Left renal pelvis (tissue), 4 donors: Measurements from ENCODE around the gene SNAPC3. TPM values are rescaled to one million over a fixed set of nuclear protein-coding genes. Genes with fewer than 3 reads are reported as not detected.
"Not testable (repeated sequence)": the region's sequence is repeated elsewhere in the genome, so short reads cannot be mapped to it uniquely, and the experiment has no call there.

Experiments used
- DNase-seq, 4 donors: peaks; one replicate each; pipeline ENCODE4 v3.0.0-alpha.2; 2013; ENCODE audit warnings: low read depth in 4 of 4, low spot score in 3 of 4
- polyA plus RNA-seq, 4 donors: library from polyadenylated mRNA; unstranded; fragments of 120-200 nt; gene quantifications; one replicate each; pipeline ENCODE4 v1.2.1, GENCODE V29; 2013; ENCODE audit not compliant: insufficient read length in 4 of 4

Gene SNAPC3
- polyA plus RNA-seq, 4 donors = 34.6 to 51.8 (median 49.2) TPM

GRCh38 chr9:15421990-15422371 is 695 bp upstream of the SNAPC3 start:
- no peak for DNase-seq

DNA sequence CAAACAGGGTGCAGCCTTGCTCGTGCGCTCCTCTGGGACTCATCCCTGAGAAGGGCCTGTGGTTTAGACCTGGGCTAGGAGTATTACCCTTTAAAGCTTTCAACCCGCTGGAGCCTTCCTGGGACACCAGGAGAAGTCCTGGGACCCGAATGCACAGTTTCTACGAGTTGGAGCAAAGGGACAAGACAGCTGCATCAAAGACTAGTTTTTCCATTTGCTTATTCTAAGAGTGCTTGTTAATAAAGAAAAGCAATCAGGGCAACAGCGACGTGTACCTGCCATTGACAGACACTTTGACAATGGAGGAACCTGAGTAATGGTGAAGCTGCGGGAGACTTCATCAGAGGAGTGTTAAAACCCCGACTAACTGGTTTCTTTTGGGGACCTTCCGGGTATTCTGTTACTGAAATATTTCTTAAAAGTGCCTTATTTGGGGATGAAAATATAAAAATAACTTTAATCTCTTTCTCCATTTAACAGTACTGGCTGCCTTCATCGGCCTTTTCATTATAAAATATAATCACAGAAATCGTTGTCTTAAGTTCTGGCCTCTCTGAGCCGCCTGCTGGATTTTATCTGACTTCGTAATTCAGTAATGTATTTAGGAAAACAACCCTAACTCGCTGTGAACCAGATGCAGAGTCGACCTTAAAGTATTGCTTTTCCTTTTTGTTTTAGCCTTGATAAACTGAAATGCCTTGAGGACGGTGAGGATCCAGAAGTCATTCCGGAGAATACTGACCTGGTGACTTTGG is 732 bp downstream of the SNAPC3 start:
- DNase-seq = no peak

DNA sequence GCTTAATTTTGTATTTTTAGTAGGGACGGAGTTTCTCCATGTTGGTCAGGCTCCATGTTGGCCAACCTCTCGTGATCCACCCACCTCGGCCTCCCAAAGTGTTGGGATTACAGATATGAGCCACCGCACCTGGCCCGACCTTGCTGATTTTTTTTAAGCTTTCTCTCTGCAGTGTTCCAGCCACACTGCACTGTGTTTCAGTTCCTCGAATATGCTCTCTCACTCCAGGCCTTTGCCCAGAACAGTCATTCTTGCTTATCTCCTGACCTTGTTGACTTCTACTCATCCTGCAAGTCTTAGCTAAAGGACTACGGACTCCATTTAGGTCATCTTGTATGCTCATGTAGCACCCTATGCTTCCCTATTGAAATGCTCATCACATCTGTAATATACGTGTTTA is 3.3 kb downstream of the SNAPC3 start:
- DNase-seq = no peak

DNA sequence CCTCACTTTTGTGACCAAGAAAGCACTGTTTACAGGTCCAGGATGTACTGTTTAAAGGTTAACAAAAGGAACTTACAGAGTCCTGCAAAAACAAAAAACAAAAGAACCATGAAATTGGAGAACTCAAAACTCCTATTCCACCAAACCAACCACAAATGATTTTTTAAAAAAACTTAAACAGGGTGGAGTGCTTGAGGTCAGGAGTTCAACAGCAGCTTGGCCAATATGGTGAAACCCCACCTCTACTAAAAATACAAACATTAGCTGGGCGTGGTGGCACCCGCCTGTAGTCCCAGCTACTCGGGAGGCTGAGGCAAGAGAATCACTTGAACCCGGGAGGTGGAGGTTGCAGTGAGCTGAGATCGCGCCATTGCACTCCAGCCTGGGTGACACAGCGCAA is 5.0 kb downstream of the SNAPC3 start:
- DNase-seq = not testable (repeated sequence)

GRCh38 chr9:15430920-15431844 is 8.5 kb downstream of the SNAPC3 start:
- DNase-seq = no peak

DNA sequence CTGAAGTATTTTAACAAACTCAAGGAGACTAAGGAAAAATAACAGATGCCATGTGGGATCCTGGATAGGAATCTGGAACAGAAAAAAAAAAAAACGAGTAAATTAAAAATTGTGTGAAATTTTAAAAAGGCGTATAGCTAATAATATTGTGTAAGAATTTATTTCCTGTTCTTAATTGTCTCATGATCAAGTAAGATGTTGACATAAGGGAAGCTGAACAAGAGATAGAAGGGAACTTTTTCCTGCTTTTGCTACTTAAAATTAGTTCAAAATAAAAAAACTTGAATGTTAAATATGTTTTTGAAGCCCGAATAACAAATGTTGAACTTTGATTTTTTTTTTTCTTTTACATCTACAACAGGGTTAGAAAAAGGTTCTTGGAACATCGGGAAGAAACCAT is 10.5 kb downstream of the SNAPC3 start:
- no peak for DNase-seq

DNA sequence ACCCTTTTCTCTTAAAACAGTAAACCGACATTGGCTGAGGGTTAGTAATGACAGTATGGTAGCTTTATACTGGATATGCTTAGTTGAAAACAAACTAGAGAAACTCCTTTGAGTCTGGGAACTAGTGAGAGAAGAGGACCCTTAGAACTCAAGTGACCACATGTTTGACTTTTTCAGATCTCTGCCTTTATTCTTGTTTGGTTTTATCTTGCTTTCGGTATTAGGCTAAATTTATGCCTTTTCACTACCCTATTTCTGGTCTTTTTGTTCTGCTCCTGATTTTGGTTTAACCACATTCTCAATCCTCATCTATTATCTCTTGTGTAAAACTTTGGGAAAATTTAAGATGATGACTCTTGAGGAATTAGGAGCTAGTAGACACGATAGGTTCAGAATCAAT is 11.0 kb downstream of the SNAPC3 start:
- no peak for DNase-seq

GRCh38 chr9:15438891-15439290 is 16.2 kb downstream of the SNAPC3 start:
- DNase-seq = no peak

- DNase-seq = not testable (repeated sequence)
These were observed 19.2 kb downstream of the SNAPC3 start for GRCh38 chr9:15441841-15442240.

DNA sequence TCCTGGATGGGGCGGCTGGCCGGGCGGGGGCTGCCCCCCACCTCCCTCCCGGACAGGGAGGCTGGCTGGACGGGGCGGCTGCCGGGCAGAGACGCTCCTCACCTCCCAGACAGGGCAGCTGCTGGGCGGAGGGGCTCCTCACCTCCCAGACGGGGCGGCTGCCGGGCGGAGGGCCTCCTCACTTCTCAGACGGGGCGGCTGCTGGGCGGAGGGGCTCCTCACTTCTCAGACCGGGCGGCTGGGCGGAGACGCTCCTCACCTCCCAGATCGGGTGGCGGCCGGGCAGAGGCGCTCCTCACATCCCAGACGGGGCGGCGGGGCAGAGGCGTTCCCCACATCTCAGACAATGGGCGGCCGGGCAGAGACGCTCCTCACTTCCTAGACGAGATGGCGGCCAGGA is 19.6 kb downstream of the SNAPC3 start:
- not testable (repeated sequence) for DNase-seq

- DNase-seq = no peak
These were observed 21.5 kb downstream of the SNAPC3 start for GRCh38 chr9:15444141-15444540.

DNA sequence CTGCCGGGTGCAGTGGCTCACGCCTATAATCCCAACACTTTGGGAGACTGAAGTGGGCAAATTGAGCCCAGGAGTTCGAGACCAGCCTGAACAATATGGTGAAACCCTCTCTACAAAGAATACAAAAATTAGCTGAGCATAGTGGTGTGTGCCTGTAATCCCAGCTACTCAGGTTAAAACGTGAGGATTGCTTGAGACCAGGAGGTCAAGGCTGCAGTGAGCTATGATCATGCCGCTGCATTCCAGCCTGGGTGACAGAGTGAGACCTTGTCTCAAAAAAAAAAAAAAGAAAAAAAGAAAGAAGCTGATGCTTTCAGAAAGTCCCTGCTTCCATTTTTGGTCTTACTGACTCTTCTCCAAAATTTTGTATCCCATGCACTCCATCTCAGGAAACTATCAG is 31.3 kb downstream of the SNAPC3 start:
- no peak for DNase-seq

GRCh38 chr9:15461056-15461455 is 38.4 kb downstream of the SNAPC3 start:
- DNase-seq = no peak

- no peak for DNase-seq
These were observed 38.9 kb downstream of the SNAPC3 start for GRCh38 chr9:15461601-15462000.

- no peak for DNase-seq
These were observed 45.5 kb downstream of the SNAPC3 start for GRCh38 chr9:15468145-15468544.

GRCh38 chr9:15469406-15469805 is 46.7 kb downstream of the SNAPC3 start:
- DNase-seq = no peak

- DNase-seq = no peak
These were observed 47.2 kb downstream of the SNAPC3 start for GRCh38 chr9:15469862-15470261.

- no peak for DNase-seq
These were observed 53.4 kb downstream of the SNAPC3 start for GRCh38 chr9:15475923-15476536.

DNA sequence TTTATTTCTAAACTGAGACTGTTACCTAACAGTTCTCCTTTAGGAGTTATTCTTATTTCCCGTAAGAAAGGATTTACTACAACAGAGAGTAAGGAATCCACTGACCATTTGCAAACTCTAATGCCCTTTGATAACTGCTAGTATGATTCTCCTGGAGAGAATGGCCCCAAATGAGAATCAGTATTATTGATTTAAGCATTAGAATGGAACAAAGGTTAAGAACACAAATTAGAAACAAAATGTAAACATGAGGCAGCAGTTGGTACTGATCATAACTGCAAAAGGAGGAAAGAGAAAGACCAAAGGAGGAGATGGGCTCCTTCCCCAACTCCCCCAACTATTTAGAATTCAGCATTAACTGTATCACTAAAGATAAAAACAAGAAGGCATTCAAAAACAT is 57.4 kb downstream of the SNAPC3 start:
- DNase-seq = no peak

DNA sequence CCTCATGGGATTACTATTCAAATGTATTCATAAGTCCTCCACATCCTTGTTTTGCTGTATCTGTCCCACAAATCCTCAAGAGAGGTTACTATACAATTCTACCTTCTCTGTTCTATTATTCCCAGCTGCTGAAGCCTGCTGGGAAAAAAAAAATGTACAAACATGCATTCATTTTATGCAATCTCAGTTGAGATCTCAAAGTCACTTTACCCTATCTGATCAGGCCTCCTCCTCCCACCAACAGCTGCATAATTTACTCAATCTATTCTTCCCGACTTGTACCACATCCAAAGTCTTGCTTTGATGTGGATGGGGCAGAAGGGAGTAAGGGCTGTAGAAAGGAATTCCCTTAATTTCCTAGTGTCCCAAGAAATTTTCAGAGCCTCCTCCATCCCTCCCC is 59.5 kb downstream of the SNAPC3 start:
- no peak for DNase-seq

- no peak for DNase-seq
These were observed 62.1 kb downstream of the SNAPC3 start for GRCh38 chr9:15484802-15485201.
